Heart left ventricle (tissue), 13 donors: ENCODE results near the gene LRRTM4.
"Not testable (repeated sequence)": the region's sequence is repeated elsewhere in the genome, so short reads cannot be mapped to it uniquely, and the experiment has no call there.

Experiments
- CTCF ChIP-seq, 12 donors: fragments of 200-600 bp; sonication (generic) in 4 of 12; IDR thresholded peaks; one replicate each; pipeline versions ENCODE4 v1.5.0 to v1.8.0; 2018 to 2022; ENCODE audit warnings: antibody characterized with exemption in 12 of 12, mild to moderate bottlenecking in 5 of 12
- POLR2A ChIP-seq, 2 donors: fragments of 450-650 bp; IDR thresholded peaks; one replicate each; pipeline ENCODE4 v1.6.1; 2017; ENCODE audit warnings: antibody characterized with exemption in 2 of 2, mild to moderate bottlenecking in 2 of 2, moderate library complexity in 2 of 2
- donor health status: ischemic (EF 13 %, LVEDD 7.1; RV severe dilation, severe dysfunction).
- donor health status: DM: no; HTN: yes; CAD: no.
- donor health status: DM: no; HTN: no; CAD: no.
- donor health status: ischemic (EF 25% LVEDD 6.9; RV normal size, moderate dysfunction).
- donor health status: ischemic (EF 25% LVEDD 5.7; RV mildly dilated, moderate dysfunction).
- donor health status: ischemic (EF 35%, LVEDD 5.7; RV mildly dilated, moderate dysfunction).
- donor health status: nonischemic (EF 11% LVEDD 7.7; RV severe dilation, severe dysfunction).
- donor health status: DM: yes; HTN: yes; CAD: no.
- donor health status: PGD.
- donor health status: ischemic (EF 29% LVEDD 5.4; RV normal size, mild dysfunction).
- donor health status: nonischemic (EF 23%, LVEDD 6.1; RV moderate dilation, normal function).

- TF ChIP-seq CTCF, POLR2A (IDR thresholded peaks at IDR 0.05): not testable (repeated sequence)
These were observed 492.9 kb downstream of the LRRTM4 start for GRCh38 chr2:77029237-77029636.
